ENCODE measurements around the gene AMZ1.
"Not testable (repeated sequence)": the region's sequence is repeated elsewhere in the genome, so short reads cannot be mapped to it uniquely, and the experiment has no call there.

AMZ1 gene

GRCh38 chr7:2714636-2715035 lies 26.6 kb downstream of the AMZ1 start:
- DNase-seq, result no peak

- DNase-seq, result peak; percentile 22 to 28
These were observed 27.6 kb downstream of the AMZ1 start for GRCh38 chr7:2715341-2716231.

DNA sequence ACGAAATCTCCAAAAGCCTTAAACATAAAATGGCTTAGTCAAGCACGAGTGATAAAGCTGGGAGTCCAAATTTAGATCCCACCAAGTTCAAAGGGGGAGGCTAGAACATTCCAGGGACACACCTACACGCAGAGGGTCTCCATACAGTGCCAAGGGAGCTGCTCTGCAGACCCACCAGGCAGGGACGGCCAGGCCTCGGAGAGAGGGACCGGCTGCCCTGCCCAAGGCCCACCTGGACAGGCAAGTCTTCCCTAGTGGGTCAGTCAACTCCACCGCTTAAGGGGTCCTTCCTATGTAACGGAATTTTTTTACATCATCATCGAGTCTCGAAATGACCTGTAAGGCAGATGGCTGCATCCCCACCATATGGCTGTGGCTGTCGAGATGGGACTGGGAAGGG lies 28.5 kb downstream of the AMZ1 start:
- DNase-seq, result no peak

GRCh38 chr7:2716906-2717292 lies 28.9 kb downstream of the AMZ1 start:
- no peak for DNase-seq

- no peak for DNase-seq
These were observed 29.6 kb downstream of the AMZ1 start for GRCh38 chr7:2717293-2718261.

DNA sequence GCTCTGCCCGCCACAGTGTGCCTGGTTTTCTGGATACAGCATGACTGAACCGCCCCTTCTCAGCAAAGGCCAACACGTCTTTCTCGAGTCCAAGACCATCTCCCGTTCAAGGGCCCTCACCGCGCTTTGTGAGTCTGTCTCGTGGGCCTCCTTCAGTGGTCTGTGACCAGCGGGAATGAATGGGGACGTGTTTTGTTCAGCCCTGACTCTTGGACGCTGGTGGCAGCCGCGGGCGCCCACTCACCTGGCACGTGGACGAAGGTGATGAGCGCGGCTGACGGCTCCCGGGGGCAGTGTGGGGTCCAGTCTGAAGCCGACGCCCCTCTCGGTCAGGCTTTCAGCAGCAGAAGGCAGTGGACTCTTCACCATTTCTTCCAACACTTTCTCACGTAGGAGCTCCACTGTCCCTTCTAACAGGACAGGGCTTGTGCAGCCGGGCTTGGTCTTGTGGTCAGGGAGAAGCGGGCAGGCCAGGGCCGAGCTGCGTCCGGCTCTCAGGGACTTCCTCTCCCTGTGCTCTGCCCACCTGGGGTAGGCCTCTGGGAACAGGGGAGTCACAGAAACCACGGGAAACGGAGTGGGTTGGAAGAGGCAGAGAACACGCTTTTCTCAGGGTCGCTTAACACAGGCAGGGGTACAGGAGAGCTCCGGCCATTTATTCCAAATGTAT lies 30.4 kb downstream of the AMZ1 start:
- no peak for DNase-seq

DNA sequence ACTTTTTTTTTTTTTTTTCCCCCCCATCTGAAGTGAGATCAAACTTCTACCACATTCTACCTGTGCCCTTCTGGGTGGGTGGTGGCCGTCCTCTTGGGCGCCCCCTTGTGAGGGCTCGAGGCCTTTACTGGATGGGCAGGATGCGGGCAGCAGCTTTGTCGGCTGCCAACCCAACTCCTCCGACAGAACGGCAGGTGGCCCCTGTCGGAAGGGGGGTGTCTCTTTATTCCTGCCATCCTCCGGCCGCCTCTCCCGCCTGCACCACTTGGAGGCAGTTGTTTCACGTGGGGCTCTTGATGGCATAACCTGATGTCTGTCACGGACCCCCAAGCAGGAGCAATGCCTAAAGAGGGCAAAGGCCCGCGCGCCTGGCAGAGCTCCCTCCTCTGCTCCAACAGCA lies 31.0 kb downstream of the AMZ1 start:
- DNase-seq, result peak; percentile 47 to 55

GRCh38 chr7:2720024-2720423 lies 32.0 kb downstream of the AMZ1 start:
- no peak for DNase-seq

DNA sequence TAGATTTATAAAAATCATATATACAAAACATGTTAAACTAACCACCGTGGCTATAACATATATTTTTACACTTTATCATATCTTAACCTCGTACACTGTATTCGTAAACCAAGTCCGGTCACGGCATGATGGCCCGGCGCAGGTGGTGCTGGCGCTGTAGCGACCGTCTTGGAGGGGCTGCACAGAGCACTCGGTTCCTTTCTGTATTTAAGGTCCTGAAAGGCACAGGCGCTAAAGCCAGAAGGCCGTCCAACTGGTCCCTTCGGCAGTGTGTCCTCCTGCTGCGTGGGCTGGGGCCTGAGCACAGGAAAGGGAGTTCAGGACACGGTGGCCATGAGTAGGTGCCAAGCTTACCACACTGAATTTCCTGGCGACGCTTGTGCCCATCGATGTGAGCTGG lies 33.8 kb downstream of the AMZ1 start:
- DNase-seq, result no peak

- no peak for DNase-seq
These were observed 34.6 kb downstream of the AMZ1 start for GRCh38 chr7:2722591-2722990.

GRCh38 chr7:2723138-2723850 lies 35.3 kb downstream of the AMZ1 start:
- DNase-seq, result no peak

DNA sequence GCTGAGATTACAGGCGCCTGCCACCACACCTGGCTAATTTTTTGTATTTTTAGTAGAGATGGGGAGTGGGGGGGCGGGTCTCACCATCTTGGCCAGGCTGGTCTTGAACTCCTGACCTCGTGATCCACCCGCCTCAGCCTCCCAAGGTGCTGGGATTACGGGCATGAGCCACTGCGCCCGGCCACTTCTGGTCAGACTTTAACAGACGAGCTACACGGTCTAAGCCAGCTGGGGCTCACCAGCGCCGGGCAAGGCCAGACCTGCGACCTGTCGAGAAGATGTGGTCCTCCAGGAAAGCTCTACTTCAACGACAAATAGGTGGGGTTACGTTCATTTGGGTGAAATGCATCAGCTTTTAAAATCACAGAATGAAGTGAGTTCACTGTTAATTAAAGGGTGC lies 36.0 kb downstream of the AMZ1 start:
- DNase-seq, result not testable (repeated sequence)

- no peak for DNase-seq
These were observed 36.6 kb downstream of the AMZ1 start for GRCh38 chr7:2724453-2725177.

DNA sequence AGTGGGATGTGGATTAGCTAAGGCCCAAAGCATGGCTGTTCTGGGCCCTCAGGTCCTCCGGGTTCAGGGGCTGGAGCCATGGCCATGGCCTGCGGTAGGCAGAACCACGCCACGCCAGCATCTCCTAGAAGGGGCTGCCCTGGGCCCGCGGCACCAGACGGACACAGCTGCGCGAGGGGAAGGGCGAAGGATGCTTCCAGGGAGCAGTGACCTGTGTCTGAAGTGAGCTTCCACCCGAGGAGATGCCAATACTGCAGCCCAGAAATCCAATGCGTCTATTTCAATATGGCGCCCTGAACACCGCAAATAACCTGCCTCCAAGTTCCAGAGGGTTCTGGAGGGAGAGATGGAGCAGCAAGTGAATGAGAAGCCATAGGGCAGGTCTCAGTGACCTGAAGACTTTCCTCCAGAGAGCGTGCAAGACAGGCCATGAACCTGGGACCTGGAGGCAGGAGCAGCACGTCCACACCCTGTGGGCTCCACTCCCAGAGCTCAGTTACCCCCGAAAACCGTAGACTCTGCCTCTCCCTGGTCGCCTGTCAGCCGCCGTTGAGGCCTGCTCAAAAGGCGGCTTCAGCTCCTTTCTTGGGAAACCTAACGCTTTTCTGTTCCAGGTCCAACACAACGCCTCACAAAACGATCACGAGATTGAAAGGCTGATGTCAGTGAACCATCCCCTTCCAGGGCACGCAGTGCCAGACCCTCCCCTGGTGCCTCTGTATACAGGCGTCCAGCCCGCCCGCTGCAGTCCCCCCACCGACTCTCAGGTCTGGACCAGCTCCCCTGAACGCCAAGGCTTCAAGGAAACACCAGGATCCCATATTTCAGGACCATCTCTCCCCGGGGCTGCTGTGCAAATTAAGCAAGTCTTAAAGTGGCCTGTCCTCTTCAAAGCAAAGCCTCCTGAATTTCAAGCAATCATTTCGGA lies 37.4 kb downstream of the AMZ1 start:
- no peak for DNase-seq

DNA sequence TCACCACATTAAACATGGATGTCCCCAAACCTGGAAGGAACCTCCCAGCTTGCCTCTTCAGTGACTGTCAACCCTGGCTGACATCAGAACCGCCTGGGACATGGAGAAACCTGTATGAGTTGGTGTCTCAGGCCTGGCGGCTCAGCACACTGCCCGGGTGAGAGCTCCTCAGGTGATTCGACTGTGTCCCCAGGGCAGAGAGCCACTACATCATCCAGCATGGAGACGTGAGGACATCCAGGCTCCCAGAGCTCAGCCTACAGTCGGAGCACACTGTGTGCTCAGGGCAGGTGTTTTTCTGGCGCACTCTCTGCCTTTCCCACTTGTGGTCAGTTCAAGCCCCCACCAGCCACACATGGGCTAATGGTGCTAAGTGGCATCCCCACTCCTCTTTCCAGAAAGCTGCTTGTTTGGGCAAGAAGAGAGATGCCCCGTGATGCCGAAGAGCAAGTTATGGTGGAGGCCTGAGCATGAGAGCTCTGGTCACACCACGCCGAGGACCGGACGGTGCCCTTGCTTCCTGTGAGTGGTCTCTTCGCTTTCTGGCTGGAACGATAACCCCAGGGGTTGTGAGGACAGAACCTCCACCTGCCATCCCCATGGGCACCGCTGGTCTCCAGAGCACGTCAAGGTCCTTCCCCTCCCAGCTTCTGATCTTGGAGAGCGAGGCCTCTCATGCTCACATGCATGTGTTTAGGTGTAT lies 38.5 kb downstream of the AMZ1 start:
- DNase-seq, result no peak

GRCh38 chr7:2727206-2727605 lies 39.2 kb downstream of the AMZ1 start:
- DNase-seq, result not testable (repeated sequence)

DNA sequence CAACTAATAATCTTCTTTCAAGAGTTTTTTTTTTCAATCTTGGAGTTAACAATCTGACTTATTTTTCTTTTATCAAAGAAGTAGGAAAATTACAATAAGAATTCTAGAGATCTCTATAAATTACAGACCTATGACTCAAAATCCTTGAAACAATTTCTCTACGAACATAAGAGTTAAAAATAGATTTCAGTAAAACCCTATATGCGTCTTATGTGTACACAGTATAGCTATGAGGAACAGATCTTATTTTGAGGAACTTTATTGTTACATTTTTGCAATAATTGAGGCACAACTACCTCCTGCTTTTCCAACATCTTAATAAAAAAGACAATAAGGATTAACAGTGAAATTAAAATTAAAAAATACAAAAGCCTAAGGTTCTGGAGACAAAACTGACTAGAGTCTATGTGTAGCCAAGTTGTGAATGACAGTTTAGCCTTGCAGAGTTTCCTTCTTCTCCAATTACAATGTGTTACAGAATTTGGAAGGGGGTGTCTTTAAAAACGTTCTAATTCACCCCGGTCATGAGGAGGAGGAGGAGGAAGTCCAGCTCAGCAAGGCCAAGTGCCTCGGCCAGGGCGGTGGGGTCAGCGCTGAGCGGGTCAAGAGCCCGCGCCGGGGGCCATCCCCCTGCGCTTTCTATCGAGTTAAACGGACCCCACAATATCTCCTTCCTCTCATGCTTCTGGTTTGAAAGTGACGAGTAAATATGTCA lies 40.5 kb downstream of the AMZ1 start:
- DNase-seq, result no peak

GRCh38 chr7:2729031-2729892 lies 41.3 kb downstream of the AMZ1 start:
- DNase-seq, result no peak
